Astrocyte (in vitro differentiated cells and primary cell): ENCODE measurements around the gene C22orf31.

Source experiments
- EZH2 ChIP-seq: IDR thresholded peaks from 2 replicates; pipeline ENCODE4 v1.6.1; 2012; ENCODE audit warnings: mild to moderate bottlenecking, low read length, inconsistent platforms; ENCODE audit not compliant: insufficient read depth
- TF ChIP-seq, protein P1 (sequence below): IDR thresholded peaks from 2 replicates; pipeline ENCODE4 v1.5.1; 2011; ENCODE audit warnings: low read depth, mild to moderate bottlenecking, inconsistent platforms, low read length, moderate library complexity; ENCODE audit not compliant: insufficient read depth

DNA sequence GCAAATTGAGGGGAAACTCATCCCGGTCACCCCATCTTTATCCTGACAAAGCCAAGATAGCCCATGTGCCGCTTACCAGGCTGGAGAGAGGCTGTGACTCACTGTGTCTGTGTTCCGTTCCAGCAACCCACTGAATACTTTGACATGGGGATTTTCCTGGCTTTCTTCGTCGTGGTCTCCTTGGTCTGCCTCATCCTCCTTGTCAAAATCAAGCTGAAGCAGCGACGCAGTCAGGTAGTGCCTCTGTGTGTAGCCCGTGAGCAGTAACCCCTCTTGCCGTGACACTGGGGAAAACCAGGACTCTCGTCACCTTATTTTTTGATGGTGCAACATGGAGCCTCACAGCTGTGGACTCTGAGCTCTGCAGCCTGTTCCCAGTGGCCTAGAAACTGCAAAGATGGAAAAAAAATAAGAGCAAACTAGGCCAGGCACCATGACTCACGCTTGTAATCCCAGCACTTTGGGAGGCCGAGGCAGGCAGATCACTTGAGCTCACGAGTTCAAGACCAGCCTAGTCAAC lies 16.9 kb downstream of the C22orf31 start:
- TF ChIP-seq, protein P1, sequence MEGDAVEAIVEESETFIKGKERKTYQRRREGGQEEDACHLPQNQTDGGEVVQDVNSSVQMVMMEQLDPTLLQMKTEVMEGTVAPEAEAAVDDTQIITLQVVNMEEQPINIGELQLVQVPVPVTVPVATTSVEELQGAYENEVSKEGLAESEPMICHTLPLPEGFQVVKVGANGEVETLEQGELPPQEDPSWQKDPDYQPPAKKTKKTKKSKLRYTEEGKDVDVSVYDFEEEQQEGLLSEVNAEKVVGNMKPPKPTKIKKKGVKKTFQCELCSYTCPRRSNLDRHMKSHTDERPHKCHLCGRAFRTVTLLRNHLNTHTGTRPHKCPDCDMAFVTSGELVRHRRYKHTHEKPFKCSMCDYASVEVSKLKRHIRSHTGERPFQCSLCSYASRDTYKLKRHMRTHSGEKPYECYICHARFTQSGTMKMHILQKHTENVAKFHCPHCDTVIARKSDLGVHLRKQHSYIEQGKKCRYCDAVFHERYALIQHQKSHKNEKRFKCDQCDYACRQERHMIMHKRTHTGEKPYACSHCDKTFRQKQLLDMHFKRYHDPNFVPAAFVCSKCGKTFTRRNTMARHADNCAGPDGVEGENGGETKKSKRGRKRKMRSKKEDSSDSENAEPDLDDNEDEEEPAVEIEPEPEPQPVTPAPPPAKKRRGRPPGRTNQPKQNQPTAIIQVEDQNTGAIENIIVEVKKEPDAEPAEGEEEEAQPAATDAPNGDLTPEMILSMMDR: no peak
- TF ChIP-seq EZH2: no peak
